ENCODE data around the gene PLOD2.
"Not testable (repeated sequence)": the region's sequence is repeated elsewhere in the genome, so short reads cannot be mapped to it uniquely, and the experiment has no call there.

DNA sequence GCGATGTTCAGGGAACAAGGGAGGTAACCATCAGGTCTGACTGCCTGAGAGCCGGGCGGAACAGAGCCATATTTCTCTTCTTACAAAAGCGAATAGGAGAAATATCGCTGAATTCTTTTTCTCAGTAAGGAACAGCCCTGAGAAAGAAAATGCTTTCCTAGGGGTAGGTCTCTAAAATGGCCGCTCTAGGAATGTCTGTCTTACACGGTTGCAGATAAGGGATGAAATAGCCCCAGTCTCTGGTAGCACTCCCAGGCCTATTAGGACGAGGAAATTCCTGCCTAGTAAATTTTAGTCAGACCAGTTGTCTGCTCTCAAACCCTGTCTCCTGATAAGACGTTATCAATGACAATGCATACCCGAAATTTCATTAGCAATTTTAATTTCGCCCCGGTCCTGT lies 47.2 kb downstream of the PLOD2 start:
- not testable (repeated sequence) for TF ChIP-seq EZH2 (IDR thresholded peaks at IDR 0.05; ENCODE audit: insufficient read depth, poor library complexity, severe bottlenecking); EZH2phosphoT487 (IDR thresholded peaks at IDR 0.05; ENCODE audit: insufficient read depth, low read depth)

Data from GM23248 (cell line).